ENCODE results near the gene SYNGR2. TPM values are rescaled to one million over a fixed set of nuclear protein-coding genes. Genes with fewer than 3 reads are reported as not detected.
A peak's percentile ranks its signal among the peaks of the same experiment; 100 is the strongest.

SYNGR2 gene
- total RNA-seq, 1 donor = 4.6 TPM

DNA sequence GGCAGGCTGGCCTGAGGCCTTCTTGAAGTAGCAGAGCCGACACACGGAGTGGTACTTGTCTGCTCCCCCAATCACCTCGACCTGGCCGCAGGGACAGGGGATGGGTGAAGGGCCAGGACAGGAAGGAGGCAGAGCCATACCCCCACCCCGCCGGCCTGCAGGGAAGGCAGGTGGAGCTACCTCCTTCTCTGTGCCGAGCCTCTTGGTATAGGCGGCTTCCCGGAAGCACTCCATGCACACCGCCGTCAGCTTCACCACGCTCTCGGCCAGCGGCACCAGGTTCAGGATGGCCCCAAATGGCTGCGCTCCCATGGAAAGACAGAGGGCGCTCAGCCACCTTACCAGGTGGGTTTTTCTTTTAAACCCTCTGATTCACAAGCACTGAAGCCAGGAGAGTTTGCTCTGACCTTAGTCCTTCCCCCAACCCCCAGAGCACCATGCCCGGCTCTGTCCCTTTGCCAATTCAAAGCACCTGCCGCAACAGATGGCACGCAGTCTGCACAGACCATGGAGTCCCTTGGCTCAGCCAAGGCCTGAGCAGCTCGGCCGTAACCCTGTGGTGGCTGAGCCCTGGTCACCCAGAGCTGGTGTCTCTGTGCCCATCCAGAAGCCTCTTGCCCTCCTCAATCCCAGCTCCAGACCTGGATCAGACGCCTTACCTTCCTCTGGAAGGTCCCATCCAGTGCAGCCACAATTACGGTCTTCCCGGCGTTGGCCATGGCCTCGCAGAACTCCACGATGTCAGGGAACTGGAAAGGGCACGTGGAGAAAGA lies 6.7 kb downstream of the SYNGR2 start:
- no peak overlapping the region for H3K4me3 ChIP-seq (ENCODE audit: low read depth, low read length)
- no peak for DNase-seq (ENCODE audit: low read depth)
- TF ChIP-seq CTCF (IDR thresholded peaks at IDR 0.05; ENCODE audit: insufficient read depth, low read length) = no peak

DNA sequence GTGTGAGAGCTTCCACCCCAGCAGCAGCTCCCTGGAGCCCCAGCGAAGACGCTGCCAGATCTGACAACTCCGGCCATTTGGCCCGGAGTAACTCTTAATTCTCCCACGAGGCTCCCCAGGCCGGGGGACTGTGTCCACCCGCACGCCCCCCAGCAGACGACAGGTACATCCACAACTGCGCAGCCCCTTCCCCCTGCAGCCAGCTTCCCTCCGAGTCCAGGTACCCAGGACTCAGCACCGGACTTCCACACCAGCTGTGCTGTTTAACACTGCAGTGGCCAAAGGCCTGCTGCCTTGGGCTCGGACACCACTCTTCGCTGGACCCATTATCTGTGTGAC lies 7.2 kb downstream of the SYNGR2 start:
- DNase-seq (ENCODE audit: low read depth) = no peak
- no peak overlapping the region for H3K4me3 ChIP-seq (ENCODE audit: low read depth, low read length)
- no peak for TF ChIP-seq CTCF (IDR thresholded peaks at IDR 0.05; ENCODE audit: insufficient read depth, low read length)

DNA sequence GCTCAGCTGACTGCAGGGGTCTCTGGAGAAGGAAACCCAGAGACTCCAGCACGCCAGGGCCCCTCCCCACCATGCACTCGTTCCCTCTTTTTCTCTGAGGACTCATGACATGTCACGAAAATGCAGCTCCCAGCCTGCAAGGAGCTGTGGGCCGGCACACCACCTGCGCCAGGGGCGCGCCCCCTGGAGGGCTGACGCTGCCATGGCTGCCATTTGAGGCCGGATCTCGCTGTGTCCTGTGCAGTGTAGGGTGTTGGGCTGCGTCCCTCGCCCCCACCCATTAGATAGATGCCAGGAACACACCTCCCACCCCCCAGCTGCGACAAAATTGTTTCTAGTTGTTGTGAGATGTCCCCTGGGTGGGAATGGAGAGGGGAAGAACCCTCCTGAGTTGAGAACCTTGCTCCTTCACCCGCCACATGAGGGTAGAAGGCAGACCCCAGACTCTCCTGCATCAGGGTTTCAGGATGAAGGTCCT lies 8.2 kb downstream of the SYNGR2 start:
- peak; percentile 90 for TF ChIP-seq CTCF (IDR thresholded peaks at IDR 0.05; ENCODE audit: insufficient read depth, low read length)
- DNase-seq (ENCODE audit: low read depth) = peak; percentile 49

GRCh38 chr17:78179372-78179771 lies 11.0 kb downstream of the SYNGR2 start:
- no peak for DNase-seq (ENCODE audit: low read depth)
- H3K4me3 ChIP-seq (ENCODE audit: low read depth, low read length) = no peak overlapping the region
- no peak for TF ChIP-seq CTCF (IDR thresholded peaks at IDR 0.05; ENCODE audit: insufficient read depth, low read length)

More for the DNA sequence above, 8.2 kb downstream of the SYNGR2 start:
- no peak overlapping the region for H3K4me3 ChIP-seq (ENCODE audit: low read depth, low read length)

GRCh38 chr17:78180083-78180482 lies 11.7 kb downstream of the SYNGR2 start:
- no peak for TF ChIP-seq CTCF (IDR thresholded peaks at IDR 0.05; ENCODE audit: insufficient read depth, low read length)
- no peak overlapping the region for H3K4me3 ChIP-seq (ENCODE audit: low read depth, low read length)

DNA sequence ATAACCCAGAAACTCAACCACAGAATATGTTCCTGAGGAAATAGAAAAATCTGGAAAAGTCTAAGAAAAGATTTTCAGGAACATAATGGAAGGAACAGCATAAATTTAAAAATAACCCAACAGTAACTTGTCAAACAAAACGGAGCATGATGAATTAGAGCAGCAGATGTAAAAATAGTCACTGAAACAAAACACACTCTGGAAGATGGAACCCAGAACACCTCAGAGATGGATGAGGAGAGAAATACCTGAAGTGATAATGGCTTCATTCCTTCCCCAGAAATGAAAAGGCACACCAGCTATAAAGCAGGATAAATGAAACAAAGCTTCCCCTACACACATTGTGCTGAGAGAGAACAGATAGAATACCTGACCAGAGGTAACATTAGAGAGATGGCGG lies 12.1 kb downstream of the SYNGR2 start:
- no peak for TF ChIP-seq CTCF (IDR thresholded peaks at IDR 0.05; ENCODE audit: insufficient read depth, low read length)
- DNase-seq (ENCODE audit: low read depth) = no peak
- no peak overlapping the region for H3K4me3 ChIP-seq (ENCODE audit: low read depth, low read length)

More at GRCh38 chr17:78180083-78180482, 11.7 kb downstream of the SYNGR2 start:
- DNase-seq (ENCODE audit: low read depth) = no peak

- no peak for TF ChIP-seq CTCF (IDR thresholded peaks at IDR 0.05; ENCODE audit: insufficient read depth, low read length)
- DNase-seq (ENCODE audit: low read depth) = no peak
- no peak overlapping the region for H3K4me3 ChIP-seq (ENCODE audit: low read depth, low read length)
Measured at GRCh38 chr17:78182504-78182903, 14.1 kb downstream of the SYNGR2 start.

Measured in fibroblast of the aortic adventitia (primary cell).